NCI-H524 treated with DMSO at 0.1 percent for 48 hours (cell line): ENCODE results near the gene AICDA.
"Not testable (repeated sequence)": the region's sequence is repeated elsewhere in the genome, so short reads cannot be mapped to it uniquely, and the experiment has no call there.

Experiments
- DNase-seq: peaks from one replicate; lab custom pipeline; 2025; lab: John Stamatoyannopoulos, UW

Gene AICDA

DNA sequence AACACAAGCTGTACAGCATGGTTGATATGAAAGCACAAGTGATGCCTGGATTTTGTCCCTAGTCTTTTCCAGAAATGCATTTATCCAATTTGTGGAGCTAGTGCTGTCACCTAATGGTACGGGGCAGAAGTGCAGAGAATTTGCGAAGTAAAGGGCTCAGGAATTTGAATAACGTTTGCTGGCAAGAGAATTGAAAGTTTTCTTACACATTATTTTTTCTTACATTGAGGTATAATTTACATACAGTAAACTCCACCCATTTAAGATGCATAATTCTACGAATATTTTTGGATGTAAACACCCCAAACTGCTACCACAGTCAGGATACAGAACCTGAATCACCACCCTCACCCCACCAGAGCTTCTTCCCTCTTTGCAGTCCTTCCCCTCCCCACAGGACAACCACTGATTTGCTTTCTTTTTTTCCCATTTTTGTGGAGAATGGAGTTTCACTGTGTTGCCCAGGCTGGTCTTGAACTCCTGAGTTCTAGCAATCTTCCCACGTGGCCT lies 3.5 kb downstream of the AICDA start:
- DNase-seq = peak; percentile 11

DNA sequence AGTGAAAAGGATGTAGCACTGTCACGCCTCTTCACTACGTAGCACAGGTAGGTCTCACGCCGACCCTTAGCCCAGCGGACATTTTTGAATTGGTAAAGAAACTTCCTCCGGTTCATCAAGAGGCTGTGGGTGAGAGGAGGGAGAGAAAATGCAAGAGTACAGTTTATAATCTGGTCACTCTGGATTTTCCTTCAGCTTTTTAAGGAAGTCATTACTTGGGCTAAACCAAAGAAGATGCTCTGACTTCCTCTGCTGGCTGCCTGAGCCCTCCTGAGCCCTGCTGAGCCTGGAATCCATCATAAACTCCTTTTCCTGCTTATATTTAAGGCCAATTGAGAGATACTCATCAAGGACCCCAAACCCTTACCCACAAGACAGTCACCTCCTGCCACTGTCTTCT lies 5.8 kb downstream of the AICDA start:
- no peak for DNase-seq

DNA sequence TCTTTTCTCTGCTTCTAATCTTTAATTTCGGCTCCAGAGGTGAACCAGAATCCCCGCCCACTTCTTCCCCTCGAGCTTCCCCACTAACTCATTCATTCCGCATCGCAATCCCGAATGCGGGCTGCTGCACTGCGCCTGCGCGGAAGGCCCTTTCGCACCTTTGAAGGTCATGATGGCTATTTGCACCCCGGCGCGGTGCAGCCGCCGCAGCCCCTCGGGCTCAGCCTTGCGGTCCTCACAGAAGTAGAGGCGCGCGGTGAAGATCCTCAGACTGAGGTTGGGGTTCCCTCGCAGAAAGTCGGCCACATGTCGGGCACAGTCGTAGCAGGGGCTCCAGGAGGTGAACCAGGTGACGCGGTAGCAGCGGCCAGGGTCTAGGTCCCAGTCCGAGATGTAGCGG lies 7.6 kb downstream of the AICDA start:
- no peak for DNase-seq

DNA sequence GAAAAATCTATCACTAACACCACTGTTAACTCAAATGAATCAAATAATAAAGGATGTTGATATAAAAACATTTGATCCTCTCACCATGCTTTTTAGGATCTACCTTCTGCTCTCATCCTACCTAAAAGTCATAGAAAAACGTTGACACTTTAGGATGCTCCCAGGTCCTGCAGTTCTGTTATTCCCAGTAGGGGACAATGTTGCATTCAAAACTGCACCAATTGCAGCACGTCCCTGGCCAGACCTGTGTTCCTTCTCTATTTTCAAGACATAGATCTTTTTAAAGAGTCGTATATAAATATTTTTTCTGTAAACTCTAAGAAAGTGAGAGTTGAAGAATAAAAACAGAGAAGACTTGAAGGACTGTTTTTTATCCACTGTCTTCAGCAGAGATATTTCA lies 8.8 kb downstream of the AICDA start:
- DNase-seq = no peak

DNA sequence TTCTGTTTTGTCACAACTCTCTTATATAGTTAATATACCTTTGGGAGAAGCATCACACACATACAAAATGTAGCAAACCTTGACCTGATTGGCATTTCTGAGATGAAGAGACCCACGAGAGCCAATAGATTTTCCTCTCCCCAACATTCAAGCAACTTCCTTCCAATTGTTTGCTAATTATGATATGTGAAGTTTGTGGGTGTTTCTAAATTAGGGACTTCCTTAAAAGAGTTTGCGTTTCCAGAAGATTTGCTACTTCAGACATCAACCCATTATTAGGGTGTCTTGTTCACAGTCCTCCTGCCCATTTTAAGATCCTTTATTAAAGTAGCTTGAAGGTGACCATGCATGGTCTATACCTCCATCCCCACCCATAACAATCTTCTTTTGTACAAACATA lies 9.4 kb downstream of the AICDA start:
- DNase-seq = no peak

DNA sequence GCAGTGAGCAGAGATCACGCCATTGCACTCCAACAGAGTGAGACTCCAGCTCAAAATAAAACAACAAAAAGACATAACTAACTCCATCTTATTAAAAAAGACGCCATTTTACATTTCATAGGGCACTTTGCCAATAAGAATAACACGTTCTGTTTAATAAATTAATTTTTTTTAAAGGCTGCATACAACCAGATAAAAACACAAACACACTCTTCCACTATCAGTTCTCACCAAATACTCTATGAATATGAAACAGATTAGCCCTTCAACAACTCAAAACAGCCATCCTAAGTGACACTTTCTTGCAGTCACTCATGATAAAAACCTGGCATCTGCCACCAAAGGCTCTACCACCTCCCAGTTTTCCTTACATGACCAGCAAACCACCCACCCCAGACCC lies 16.1 kb downstream of the AICDA start:
- DNase-seq = no peak

DNA sequence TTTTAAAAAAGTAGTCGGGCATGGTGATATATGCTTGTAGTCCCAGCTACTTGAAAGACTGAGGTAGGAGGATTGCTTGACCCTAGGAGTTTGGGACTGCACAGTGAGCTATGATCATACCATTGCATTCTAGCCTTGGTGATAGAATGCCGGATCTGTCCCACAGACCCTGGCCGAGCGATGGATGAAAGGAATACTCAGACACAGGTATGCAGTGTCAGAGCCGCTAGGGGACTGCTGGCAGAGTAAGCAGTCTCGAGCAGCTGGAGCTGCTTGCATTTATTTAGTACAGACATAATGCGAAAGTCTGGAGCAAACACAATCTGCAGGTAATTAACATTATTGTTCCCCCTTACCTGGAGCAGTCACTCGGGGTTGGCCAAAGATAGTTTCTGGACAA lies 18.6 kb downstream of the AICDA start:
- no peak for DNase-seq

DNA sequence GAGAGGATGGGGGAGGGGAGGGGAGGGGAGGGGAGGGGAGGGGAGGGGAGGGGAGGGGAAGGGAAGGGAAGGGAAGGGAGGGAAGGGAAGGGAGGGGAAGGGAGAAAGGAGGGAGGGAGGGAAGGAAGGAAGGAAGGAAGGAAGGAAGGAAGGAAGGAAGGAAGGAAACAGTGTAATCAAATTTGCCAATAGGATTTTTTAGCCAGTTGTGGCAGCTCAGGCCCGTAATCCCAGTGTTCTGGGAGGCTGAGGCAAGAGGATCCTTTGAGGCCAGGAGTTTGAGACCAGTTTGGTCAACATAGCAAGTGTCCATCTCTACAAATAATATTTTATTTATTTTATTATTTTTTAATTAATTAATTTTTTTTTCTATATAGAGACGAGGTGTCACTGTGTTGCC lies 19.4 kb downstream of the AICDA start:
- no peak for DNase-seq

DNA sequence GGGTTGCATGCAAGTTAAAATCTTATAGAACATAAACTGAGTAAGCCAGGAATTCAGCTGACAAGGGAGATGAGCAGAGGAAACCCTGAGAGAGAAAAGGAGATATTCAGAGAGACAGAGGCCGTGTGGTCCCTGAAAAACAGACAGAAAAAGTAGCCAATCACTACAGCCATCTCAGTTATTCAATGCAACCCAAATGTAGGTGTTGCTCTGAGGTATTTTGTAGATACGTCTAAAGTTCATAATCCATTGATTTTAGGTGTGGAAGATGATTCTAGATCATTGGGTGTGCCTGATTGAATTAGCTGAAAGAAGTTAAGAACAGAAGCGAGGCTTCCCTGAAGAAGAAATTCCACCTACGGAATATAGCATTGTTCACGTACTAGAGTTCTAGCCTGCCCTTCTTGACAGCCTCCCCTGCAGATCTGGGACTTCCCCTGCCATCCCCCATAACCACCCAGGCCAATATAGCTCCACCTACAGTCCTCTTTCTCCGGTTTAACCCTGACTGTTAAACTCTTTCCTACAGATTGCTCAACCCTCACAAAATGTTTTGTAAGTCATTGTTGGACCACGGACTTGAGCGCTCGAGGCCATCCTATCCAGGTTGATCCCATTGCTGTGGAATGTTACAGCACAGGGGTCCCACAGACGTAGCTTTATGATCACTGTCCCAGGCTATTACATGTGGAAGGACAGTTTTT lies 21.7 kb downstream of the AICDA start:
- DNase-seq = no peak

DNA sequence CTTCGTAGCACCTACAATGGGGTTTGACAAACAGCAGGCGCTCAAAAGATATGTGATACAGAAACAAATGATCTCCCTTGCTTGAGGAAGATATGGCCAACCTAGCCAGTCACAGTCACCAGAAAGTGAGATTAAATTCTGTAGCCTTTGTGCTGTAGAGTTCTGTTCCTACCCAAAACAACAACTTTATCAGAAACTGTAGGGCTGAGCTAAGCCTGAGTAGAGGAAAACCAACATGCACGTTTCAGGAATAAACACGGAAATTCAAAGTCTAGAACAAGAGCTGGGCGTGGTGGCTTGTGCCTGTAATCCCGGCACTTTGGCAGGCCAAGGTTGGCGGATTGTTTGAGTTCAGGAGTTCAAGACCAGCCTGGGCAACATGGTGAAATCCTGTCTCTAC lies 23.0 kb downstream of the AICDA start:
- DNase-seq = no peak

DNA sequence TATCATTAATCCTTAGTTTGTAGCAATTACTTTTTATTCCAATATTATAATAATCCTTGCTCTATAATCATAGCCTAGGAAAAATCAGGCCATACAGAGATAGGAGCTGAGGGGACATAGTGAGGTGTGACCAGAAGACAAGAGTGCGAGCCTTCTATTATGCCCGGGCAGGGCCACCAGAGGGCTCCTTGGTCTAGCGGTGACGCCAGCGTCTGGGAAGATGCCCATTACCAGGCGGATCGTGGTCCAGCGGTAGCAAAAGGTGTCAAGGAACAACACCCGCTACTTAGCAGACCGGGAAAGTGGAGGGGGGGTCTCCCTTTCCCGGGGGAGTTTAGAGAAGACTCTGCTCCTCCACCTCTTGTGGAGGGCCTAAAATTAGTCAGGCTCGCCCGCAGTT lies 28.2 kb downstream of the AICDA start:
- DNase-seq = not testable (repeated sequence)

DNA sequence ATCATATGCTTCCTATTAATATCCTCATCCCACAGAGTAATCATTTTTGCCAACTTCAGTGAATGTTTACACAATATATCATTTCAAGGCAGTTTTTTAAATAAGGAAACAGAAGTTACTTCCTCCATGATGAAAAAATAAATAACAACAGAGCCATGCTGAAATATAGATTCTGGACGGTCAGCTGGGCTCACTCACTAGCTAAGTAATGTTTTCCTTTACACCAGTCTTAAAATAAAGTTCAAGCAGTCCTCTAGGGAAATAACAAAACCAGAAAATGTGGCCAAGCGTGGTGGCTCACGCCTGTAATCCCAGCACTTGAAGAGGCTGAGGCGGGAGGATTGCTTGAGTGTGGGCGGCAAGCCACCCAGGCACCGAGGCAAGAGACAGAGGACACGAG lies 28.7 kb downstream of the AICDA start:
- no peak for DNase-seq

DNA sequence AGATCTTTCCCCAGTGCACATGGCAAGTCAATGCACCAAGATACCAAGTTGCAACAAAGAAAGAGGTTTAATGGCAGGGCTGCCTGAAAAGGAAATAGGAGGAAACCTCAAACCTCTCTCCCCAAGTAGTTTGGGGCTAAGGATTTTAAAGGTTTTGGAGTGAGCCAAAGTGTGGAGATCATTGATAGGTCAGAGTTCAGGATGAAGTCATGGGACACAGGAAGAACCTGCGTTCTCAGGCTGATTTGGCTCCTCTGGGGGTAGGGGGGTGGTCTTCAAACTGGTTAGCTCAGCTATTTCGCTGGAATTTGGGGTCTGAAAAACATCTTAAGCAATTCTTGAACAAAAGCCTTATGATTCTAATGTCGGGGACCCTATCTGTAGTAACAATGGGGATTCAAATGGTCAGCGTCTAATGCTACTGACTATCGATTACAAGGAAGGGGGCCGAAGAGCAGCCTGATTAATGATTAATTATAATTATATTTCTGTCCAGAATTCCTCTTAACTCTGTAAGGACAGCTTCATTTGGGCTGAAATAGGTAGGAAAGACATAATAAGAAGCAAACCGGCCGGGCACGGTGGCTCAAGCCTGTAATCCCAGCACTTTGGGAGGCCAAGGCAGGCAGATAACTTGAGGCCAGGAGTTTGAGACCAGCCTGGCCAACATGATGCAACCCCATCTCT lies 31.4 kb downstream of the AICDA start:
- DNase-seq = no peak

DNA sequence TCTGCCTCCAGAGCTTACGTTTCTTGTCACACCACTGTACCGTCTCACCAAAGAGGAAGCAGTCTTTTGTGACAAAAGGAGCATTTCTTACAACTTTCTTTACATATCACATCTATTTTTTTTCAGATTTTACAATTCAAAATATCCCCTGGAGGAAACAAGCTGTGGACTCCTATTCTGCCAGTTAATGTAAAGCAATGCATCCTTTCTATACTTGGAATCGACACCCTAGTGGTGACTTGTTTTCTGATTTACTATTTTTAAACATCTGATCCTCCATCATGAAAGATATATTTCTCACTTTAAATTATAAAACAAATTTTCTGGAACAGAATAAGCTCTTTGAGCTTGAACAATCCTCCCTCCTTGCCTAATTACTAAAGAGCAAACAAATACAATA lies 34.8 kb downstream of the AICDA start:
- no peak for DNase-seq

DNA sequence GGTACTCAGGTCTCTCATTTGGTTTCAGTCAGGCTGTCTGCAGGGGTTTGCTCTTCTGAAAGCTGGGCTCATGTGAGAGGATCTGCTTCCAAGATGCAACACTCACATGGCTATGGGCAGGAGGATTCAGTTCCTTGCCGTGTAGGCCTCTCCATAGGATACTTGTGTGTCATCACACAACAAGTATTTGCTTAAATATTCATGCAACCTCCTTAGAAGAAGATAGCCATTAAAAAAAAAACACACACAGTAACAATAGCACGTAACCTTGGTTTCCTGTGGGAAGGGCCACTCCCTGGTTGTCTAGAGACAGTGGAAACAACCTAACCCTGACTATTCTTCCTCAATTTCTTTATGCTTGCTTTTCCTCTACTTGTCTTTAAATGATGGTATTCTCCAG lies 40.2 kb downstream of the AICDA start:
- DNase-seq = no peak

DNA sequence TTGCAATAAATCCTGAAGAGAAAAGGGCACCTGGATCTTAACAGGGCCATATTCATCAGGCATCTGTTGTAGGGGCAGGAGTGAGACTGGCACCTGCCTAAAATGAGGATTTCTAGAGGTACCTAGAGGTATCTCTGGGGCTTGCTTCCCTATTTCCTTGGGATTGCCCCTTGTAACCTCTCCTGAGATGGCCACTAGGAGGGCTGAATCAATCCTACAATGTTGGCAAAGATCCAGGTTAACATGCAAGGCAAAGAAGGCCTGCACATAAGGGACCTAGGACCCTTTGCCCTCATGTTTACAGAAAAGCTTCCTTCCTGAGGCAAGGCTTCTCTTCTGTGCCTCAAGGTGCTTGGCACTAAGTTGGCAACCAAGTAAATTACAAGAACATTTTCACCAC lies 46.1 kb downstream of the AICDA start:
- no peak for DNase-seq

DNA sequence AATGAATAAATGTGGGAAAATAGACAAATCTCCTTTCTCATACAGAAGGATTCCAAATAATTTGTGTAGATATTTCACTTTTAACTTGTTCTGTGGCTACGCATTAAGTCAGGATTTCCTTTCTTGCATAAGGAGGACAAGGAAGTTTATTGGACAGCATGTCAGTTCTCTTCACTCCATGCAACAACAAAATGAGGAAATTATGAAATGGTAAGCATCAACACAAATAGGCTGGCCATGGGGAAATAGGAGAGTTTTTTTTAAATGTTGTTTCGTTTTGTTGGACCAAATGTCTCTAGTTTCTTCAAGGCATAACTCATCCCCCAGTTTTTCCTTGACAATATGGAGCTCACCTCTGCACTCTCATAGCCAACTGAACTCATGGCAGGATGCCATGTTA lies 46.6 kb downstream of the AICDA start:
- not testable (repeated sequence) for DNase-seq

DNA sequence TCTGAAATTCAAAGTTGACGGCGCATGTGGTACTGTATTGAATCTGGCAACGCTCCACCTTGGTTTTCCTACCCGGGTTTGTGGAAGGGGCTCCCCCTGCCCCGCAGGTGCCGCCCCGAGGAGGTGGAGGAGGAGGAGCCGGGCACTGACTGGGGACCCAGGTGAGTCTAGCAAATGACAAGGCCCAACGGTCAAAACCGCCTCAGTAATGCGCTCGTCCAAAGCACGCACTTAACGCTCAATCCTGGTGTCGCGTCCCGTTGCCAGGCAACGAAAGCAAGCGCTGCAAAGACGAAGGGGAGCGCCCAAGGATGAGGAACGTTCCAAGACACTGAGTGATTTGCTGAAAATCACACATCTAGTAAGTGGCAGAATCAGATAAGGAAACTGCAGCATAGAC lies 48.0 kb downstream of the AICDA start:
- DNase-seq = no peak

DNA sequence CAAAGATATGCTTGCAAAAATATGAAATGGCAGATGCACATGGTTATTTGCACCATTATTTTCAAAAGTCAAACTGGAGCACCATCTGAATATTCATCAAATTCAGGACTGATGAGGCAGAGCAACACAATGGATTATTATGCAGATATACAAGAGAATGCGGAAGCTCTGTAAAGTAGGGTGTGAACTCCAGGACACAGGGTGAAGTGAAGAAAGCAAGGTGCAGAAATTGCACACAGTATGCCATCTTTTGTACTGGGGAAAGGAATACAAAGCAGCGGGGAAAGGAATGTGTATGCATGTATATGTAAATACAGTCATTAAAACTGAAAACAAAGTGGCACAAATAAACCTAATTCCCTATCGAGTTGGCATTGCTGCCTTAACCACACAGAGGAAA lies 49.3 kb downstream of the AICDA start:
- no peak for DNase-seq

DNA sequence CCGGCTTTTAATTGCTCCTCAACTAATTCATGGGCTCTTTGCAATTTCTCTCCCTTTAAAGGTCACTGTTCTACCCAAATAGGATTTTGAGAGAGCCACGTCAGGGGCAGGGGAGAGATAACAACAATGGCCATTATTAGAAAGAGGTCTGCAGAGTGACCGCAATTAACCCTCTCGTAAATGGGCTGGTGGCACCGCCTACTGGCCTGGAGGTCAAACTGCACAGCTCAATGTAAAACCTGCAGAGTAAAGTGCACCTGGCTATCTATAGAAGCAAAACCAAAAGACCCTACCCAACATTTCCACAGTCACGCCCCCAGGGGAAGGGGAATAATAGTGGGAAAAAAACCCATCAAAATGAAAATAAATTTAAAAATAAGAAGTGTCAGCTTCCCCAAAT lies 50.3 kb downstream of the AICDA start:
- no peak for DNase-seq

DNA sequence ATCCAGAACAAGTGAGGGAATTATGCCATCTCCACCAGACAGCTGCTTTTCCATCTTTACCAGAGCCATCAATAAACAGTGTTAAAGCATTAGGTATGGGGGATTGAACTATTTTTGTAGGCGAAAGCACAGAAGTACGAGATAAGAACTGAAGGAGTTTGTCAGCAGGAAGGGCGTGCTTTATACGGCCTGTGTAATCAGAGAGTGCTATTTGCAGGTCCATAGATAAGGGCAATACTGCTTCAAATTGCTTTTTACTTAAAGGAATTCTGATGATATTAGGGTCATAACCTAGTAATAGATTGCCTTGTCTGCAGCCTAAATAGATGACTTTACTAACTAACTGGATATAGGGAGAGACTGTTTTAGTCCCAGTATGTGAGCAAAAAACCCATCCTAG lies 51.6 kb downstream of the AICDA start:
- no peak for DNase-seq

DNA sequence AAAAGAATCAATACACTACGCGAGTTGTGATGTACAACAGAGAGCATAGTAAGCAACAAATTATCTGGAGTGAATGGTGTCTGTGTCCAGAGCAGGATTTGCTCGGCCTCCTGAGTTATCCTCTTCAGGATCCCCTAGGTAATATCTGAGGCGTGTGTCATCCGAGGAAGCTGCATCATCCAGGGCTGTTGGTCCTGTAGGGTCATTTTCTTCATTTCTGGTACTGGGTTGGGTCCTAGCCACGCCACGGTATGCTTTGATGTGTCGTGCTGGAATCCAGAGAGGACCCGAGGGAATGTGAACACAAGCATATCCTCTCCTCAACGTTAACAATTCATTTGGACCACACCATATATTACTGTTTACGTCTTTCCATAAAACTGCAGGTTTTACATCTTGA lies 53.0 kb downstream of the AICDA start:
- no peak for DNase-seq

DNA sequence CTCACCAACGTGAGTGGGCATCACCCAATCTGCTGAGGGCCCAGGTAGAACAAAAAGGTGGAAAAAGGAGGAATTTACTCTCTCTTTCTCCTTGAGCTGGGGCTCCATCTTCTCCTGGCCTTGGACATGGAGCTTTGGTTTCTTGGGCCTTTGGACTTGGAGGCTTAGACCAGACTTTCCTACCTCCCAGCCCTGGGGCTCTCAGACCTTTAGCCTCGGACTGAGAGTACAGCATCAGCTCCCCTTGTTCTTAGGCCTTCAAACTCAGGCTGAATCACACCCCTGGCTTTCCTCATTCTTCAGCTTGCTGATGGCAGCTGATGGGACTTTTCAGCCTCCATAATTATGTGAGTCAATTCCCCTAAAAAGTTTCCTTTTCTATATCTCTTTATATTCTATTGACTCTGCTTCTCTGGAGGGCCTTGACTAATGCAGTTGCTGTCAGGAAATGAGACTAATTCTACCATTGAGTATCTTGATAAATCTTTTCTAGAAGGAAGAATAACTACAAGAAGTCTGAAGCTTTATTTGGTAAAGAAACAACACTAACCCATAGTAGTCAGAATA lies 56.0 kb downstream of the AICDA start:
- DNase-seq = no peak
